ENCODE data around the gene GLP1R. TPM values are rescaled to one million over a fixed set of nuclear protein-coding genes. Genes with fewer than 3 reads are reported as not detected.

Gene GLP1R
- total and polyA plus RNA-seq, 2 of the 13 experiments (the other 11 are each of a cell fraction or from before 2014, with no cell fraction given) = not detected

DNA sequence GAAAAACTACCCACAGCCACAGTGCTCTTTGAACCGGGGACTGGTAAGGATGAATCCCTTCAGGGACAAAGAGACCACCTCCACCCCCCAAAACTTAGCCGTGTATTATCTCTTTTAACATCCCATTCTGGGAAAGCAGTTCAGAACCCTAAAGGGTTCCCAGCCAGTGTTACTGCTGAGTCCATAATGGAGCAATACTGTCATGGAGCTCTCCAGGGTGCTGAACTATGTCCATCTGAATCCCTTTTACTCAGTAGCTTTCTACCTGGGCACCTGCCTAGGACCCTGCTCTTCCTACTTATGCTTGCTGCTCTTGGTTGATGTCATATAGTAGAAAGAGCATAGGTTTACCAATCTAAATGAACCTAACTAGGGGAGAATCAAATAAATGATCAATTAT is 88.7 kb downstream of the GLP1R start (continued):
- no peak for TF ChIP-seq ZXDC (CRISPR knock-in tag; IDR thresholded peaks at IDR 0.05)
- TF ChIP-seq, protein P1, sequence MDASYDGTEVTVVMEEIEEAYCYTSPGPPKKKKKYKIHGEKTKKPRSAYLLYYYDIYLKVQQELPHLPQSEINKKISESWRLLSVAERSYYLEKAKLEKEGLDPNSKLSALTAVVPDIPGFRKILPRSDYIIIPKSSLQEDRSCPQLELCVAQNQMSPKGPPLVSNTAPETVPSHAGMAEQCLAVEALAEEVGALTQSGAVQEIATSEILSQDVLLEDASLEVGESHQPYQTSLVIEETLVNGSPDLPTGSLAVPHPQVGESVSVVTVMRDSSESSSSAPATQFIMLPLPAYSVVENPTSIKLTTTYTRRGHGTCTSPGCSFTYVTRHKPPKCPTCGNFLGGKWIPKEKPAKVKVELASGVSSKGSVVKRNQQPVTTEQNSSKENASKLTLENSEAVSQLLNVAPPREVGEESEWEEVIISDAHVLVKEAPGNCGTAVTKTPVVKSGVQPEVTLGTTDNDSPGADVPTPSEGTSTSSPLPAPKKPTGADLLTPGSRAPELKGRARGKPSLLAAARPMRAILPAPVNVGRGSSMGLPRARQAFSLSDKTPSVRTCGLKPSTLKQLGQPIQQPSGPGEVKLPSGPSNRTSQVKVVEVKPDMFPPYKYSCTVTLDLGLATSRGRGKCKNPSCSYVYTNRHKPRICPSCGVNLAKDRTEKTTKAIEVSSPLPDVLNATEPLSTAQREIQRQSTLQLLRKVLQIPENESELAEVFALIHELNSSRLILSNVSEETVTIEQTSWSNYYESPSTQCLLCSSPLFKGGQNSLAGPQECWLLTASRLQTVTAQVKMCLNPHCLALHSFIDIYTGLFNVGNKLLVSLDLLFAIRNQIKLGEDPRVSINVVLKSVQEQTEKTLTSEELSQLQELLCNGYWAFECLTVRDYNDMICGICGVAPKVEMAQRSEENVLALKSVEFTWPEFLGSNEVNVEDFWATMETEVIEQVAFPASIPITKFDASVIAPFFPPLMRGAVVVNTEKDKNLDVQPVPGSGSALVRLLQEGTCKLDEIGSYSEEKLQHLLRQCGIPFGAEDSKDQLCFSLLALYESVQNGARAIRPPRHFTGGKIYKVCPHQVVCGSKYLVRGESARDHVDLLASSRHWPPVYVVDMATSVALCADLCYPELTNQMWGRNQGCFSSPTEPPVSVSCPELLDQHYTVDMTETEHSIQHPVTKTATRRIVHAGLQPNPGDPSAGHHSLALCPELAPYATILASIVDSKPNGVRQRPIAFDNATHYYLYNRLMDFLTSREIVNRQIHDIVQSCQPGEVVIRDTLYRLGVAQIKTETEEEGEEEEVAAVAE (CRISPR knock-in tag; IDR thresholded peaks at IDR 0.05; ENCODE audit: borderline replicate concordance) = peak; percentile 73; the same call in 1 of the 2 replicates
- no peak for TF ChIP-seq SIN3A (IDR thresholded peaks at IDR 0.05; ENCODE audit: borderline replicate concordance, low read depth, low read length)
- no peak for TF ChIP-seq ZFX (CRISPR knock-in tag; IDR thresholded peaks at IDR 0.05; ENCODE audit: low read depth)
- TF ChIP-seq SAP130 (CRISPR knock-in tag; IDR thresholded peaks at IDR 0.05; ENCODE audit: low read depth) = peak; percentile 45; the same call in 1 of the 2 replicates
- TF ChIP-seq, protein P2, sequence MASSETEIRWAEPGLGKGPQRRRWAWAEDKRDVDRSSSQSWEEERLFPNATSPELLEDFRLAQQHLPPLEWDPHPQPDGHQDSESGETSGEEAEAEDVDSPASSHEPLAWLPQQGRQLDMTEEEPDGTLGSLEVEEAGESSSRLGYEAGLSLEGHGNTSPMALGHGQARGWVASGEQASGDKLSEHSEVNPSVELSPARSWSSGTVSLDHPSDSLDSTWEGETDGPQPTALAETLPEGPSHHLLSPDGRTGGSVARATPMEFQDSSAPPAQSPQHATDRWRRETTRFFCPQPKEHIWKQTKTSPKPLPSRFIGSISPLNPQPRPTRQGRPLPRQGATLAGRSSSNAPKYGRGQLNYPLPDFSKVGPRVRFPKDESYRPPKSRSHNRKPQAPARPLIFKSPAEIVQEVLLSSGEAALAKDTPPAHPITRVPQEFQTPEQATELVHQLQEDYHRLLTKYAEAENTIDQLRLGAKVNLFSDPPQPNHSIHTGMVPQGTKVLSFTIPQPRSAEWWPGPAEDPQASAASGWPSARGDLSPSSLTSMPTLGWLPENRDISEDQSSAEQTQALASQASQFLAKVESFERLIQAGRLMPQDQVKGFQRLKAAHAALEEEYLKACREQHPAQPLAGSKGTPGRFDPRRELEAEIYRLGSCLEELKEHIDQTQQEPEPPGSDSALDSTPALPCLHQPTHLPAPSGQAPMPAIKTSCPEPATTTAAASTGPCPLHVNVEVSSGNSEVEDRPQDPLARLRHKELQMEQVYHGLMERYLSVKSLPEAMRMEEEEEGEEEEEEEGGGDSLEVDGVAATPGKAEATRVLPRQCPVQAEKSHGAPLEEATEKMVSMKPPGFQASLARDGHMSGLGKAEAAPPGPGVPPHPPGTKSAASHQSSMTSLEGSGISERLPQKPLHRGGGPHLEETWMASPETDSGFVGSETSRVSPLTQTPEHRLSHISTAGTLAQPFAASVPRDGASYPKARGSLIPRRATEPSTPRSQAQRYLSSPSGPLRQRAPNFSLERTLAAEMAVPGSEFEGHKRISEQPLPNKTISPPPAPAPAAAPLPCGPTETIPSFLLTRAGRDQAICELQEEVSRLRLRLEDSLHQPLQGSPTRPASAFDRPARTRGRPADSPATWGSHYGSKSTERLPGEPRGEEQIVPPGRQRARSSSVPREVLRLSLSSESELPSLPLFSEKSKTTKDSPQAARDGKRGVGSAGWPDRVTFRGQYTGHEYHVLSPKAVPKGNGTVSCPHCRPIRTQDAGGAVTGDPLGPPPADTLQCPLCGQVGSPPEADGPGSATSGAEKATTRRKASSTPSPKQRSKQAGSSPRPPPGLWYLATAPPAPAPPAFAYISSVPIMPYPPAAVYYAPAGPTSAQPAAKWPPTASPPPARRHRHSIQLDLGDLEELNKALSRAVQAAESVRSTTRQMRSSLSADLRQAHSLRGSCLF (CRISPR knock-in tag; IDR thresholded peaks at IDR 0.05; ENCODE audit: borderline replicate concordance) = 0 out of 2 replicates have a peak, but pooled peaks have one; percentile 76
- no peak for TF ChIP-seq TAF1 (CRISPR knock-in tag; IDR thresholded peaks at IDR 0.05)
- no peak; the same call in 1 of the 2 replicates for TF ChIP-seq ATF6 (CRISPR knock-in tag; conservative IDR thresholded peaks at IDR 0.05)
- TF ChIP-seq MLXIP (CRISPR knock-in tag; IDR thresholded peaks at IDR 0.05; ENCODE audit: borderline replicate concordance) = no peak
- no peak for TF ChIP-seq GFI1 (CRISPR knock-in tag; IDR thresholded peaks at IDR 0.05; ENCODE audit: borderline replicate concordance)
- no peak for TF ChIP-seq HDAC6 (IDR thresholded peaks at IDR 0.05; ENCODE audit: low read depth, low read length)
